Measurements from ENCODE around the gene LTBP4.

GRCh38 chr19:40575326-40575725, 25.8 kb upstream of the LTBP4 start:
- TF ChIP-seq CTCF (IDR thresholded peaks at IDR 0.05) (no peak), POLR2A (IDR thresholded peaks at IDR 0.05) (no peak)
